AG10803 (cell line): ENCODE data around the gene C2orf72.

ENCODE experiments used
- DNase-seq: peaks from one replicate; pipeline ENCODE4 v3.0.0; 2010; ENCODE audit warnings: low read depth
- H3K4me3 ChIP-seq: 2 replicates; pipeline ENCODE4 v1.5.1; 2011; ENCODE audit warnings: mild to moderate bottlenecking, low read length, control low read depth
- CTCF ChIP-seq: conservative IDR thresholded peaks from 2 replicates; pipeline ENCODE4 v1.5.1; 2011; ENCODE audit warnings: mild to moderate bottlenecking, low read length, control low read depth, inconsistent platforms

C2orf72 gene

DNA sequence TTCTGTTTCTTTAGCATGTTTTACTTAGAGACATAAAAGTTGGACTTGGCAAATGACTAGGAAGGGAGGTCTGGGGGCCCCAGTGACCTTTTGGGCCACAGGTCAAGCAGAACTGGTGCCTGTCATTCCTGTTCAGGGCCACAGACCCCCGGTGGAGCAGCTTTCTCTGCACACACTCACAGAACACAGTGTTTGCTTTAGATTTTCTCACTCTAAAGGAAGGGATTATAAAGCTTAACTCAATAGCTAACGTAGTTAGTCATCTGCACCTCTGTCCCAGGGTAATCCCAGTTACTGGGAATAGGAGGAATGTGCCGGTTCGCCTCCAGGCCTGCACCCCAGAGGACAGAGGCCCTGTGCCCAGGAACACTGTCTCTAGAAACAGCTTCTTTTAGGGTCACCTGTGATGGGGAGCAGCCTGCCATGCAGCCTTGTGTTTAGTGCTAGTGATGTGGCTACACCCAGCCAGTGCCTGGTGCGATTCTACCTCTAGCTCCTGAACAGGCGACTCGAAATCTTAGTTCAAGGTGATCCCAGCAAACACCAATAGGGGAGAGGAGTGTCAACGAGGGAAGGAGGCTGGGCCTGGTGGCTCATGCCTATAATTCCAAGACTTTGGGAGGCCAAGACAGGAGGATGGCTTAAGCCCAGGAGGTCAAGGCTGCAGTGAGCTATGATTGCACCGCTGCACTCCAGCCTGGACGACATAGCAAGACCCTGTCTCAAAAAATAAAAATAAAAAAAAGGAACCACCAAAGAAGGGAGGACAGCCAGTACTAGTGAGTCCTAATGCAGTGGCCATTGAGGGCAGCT, 29.8 kb upstream of the C2orf72 start:
- no peak for TF ChIP-seq CTCF
- H3K4me3 ChIP-seq = no peak overlapping the region
- DNase-seq = no peak

- no peak overlapping the region for H3K4me3 ChIP-seq
- TF ChIP-seq CTCF = no peak
- no peak for DNase-seq
These were observed 29.2 kb upstream of the C2orf72 start for GRCh38 chr2:231008131-231008530.

DNA sequence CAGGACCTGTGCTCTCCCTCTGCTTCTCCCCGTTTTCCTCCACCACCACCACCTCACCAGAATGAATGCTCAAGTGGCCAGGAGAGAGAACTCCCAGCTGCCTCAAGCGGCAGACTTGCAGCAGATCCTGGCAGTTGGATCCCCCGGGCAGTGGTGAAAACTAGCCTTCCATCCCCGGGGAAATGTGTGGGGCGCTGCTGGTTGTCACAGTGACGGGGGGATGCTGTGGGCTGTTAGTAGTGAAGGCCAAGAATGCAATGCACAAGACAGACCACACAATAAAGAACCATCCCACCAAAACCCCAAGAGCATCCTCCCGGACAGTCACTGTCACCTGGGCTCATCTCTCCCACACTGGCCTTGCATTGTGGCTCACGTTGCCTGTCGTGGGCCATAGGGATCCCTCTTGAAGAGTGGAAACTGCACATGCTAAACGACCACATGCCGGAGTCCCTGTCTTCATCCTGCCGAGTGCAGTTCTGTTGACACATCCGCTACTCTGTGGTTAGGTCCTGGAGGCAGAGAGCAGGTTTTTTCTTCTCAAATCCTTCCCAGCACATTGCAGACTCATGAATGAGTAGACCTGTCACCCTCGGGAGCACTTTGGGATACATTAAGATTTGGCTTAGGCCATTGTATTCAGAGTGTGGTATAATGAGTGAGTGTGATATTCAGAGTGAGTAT, 27.9 kb upstream of the C2orf72 start:
- H3K4me3 ChIP-seq = no peak overlapping the region
- DNase-seq = no peak
- TF ChIP-seq CTCF = no peak

GRCh38 chr2:231010201-231010730, 27.1 kb upstream of the C2orf72 start:
- TF ChIP-seq CTCF = no peak
- H3K4me3 ChIP-seq = no peak overlapping the region
- DNase-seq = no peak

GRCh38 chr2:231011526-231011925, 25.8 kb upstream of the C2orf72 start:
- no peak for TF ChIP-seq CTCF
- no peak overlapping the region for H3K4me3 ChIP-seq
- DNase-seq = no peak

DNA sequence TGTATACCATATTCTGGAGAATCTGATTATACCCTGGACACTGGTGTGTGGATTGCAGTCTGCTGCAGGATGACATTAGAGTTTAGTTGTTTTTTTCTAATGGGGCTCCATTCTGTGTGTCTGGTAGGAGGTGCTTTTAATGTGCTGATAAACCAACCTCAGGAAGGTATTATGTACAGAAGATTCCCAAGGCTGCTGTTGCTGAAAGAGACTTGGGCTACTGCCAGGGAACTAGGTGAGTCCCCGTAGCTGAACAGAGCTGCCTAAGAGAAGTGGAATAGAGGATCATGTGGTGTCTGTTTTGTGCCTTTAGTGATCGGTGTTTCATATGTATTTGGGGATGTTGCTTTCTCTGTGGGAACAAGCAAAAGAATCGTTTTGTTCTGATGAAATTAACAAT, 24.9 kb upstream of the C2orf72 start:
- TF ChIP-seq CTCF = no peak
- no peak overlapping the region for H3K4me3 ChIP-seq
- DNase-seq = no peak

DNA sequence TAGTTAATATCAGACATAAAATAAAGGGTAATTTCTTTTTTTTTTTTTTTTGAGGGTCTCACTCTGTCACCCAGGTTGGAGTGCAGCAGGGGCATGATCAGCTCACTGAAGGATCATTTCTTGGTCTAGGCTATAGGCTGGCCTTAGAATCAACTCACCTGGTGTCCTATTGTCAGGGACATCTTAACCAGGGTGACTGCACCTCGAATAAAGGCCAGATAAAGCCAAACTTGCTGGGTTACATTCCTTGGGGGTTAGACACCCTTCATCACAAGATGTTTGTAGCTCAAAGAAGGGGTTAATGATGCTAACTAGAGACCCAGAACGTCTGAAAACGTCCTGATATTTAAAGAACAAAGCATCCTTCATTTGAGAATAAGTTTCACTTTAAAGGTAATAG, 23.5 kb upstream of the C2orf72 start:
- no peak for TF ChIP-seq CTCF

More for the DNA sequence above, 23.5 kb upstream of the C2orf72 start:
- DNase-seq = no peak
- H3K4me3 ChIP-seq = no peak overlapping the region
